ENCODE data around the gene CWC27.
"Not testable (repeated sequence)": the region's sequence is repeated elsewhere in the genome, so short reads cannot be mapped to it uniquely, and the experiment has no call there.

Gene CWC27

GRCh38 chr5:64796301-64796700 lies 27.6 kb downstream of the CWC27 start:
- no peak for TF ChIP-seq CTCF (IDR thresholded peaks at IDR 0.05; ENCODE audit: low read depth, low read length)
- no peak overlapping the region for H3K4me3 ChIP-seq (ENCODE audit: low read depth, low read length)

GRCh38 chr5:64800926-64801325 lies 32.2 kb downstream of the CWC27 start:
- H3K4me3 ChIP-seq (ENCODE audit: low read depth, low read length) = no peak overlapping the region
- no peak for TF ChIP-seq CTCF (IDR thresholded peaks at IDR 0.05; ENCODE audit: low read depth, low read length)

GRCh38 chr5:64806537-64806936 lies 37.8 kb downstream of the CWC27 start:
- TF ChIP-seq CTCF (IDR thresholded peaks at IDR 0.05; ENCODE audit: low read depth, low read length) = no peak
- H3K4me3 ChIP-seq (ENCODE audit: low read depth, low read length) = no peak overlapping the region

- TF ChIP-seq CTCF (IDR thresholded peaks at IDR 0.05; ENCODE audit: low read depth, low read length) = no peak
- no peak overlapping the region for H3K4me3 ChIP-seq (ENCODE audit: low read depth, low read length)
These were observed 38.8 kb downstream of the CWC27 start for GRCh38 chr5:64807520-64807919.

- TF ChIP-seq CTCF (IDR thresholded peaks at IDR 0.05; ENCODE audit: low read depth, low read length) = peak; percentile 41; the same call in 1 of the 2 replicates
These were observed 42.4 kb downstream of the CWC27 start for GRCh38 chr5:64811050-64811640.

GRCh38 chr5:64814073-64814472 lies 45.3 kb downstream of the CWC27 start:
- no peak overlapping the region for H3K4me3 ChIP-seq (ENCODE audit: low read depth, low read length)
- TF ChIP-seq CTCF (IDR thresholded peaks at IDR 0.05; ENCODE audit: low read depth, low read length) = no peak

More at GRCh38 chr5:64811050-64811640, 42.4 kb downstream of the CWC27 start:
- H3K4me3 ChIP-seq (ENCODE audit: low read depth, low read length) = no peak overlapping the region

GRCh38 chr5:64818245-64818644 lies 49.5 kb downstream of the CWC27 start:
- TF ChIP-seq CTCF (IDR thresholded peaks at IDR 0.05; ENCODE audit: low read depth, low read length) = no peak
- H3K4me3 ChIP-seq (ENCODE audit: low read depth, low read length) = no peak overlapping the region

- not testable (repeated sequence) for H3K4me3 ChIP-seq (ENCODE audit: low read depth, low read length)
These were observed 50.6 kb downstream of the CWC27 start for GRCh38 chr5:64819345-64819744.
